GM23338 (cell line): Measurements from ENCODE around the gene RBPJL.

ENCODE experiments used
- CREB1 ChIP-seq: fragments of 250-450 bp; sonication (Bioruptor Pico); IDR thresholded peaks from 2 replicates; pipeline ENCODE4 v1.5.0; 2020; ENCODE audit warnings: low read depth, mild to moderate bottlenecking, moderate library complexity
- EZH2 ChIP-seq: fragments of 200-600 bp; sonication (generic); IDR thresholded peaks from one replicate; pipeline ENCODE4 v1.8.0; 2017; ENCODE audit warnings: antibody characterized with exemption, mild to moderate bottlenecking, low read depth; ENCODE audit not compliant: unreplicated experiment
- JUNB ChIP-seq: IDR thresholded peaks from one replicate; pipeline ENCODE4 v1.6.1; 2016; ENCODE audit warnings: antibody characterized with exemption; ENCODE audit not compliant: unreplicated experiment
- NANOG ChIP-seq: IDR thresholded peaks from 2 replicates; pipeline ENCODE4 v1.6.1; 2016; ENCODE audit warnings: antibody characterized with exemption, borderline replicate concordance
- POLR2AphosphoS5 ChIP-seq: IDR thresholded peaks from 2 replicates; pipeline ENCODE4 v1.6.1; 2016; ENCODE audit warnings: antibody characterized with exemption, low read depth
- ZNF331 ChIP-seq: fragments of 250-450 bp; sonication (Bioruptor Pico); IDR thresholded peaks from 2 replicates; pipeline ENCODE4 v1.5.0; 2020; ENCODE audit warnings: low read depth, mild to moderate bottlenecking, moderate library complexity
- TF ChIP-seq, protein P1 (sequence below), 2 experiments: fragments of 200-600 bp in 1 of 2; sonication (generic) in 1 of 2; conservative IDR thresholded peaks; 2 replicates each; pipeline versions ENCODE4 v1.5.1 to v1.6.1; 2016 to 2017; ENCODE audit warnings: antibody characterized with exemption in 2 of 2, low read depth in 2 of 2, mild to moderate bottlenecking in 2 of 2, moderate library complexity in 1 of 2
- TF ChIP-seq, protein P2 (sequence below): IDR thresholded peaks from one replicate; pipeline ENCODE4 v1.6.1; 2018; ENCODE audit warnings: antibody characterized with exemption; ENCODE audit not compliant: unreplicated experiment
- TF ChIP-seq, protein P3 (sequence below): fragments of 250-450 bp; sonication (Bioruptor Pico); IDR thresholded peaks from 2 replicates; pipeline ENCODE4 v1.5.0; 2020; ENCODE audit warnings: mild to moderate bottlenecking, moderate library complexity

DNA sequence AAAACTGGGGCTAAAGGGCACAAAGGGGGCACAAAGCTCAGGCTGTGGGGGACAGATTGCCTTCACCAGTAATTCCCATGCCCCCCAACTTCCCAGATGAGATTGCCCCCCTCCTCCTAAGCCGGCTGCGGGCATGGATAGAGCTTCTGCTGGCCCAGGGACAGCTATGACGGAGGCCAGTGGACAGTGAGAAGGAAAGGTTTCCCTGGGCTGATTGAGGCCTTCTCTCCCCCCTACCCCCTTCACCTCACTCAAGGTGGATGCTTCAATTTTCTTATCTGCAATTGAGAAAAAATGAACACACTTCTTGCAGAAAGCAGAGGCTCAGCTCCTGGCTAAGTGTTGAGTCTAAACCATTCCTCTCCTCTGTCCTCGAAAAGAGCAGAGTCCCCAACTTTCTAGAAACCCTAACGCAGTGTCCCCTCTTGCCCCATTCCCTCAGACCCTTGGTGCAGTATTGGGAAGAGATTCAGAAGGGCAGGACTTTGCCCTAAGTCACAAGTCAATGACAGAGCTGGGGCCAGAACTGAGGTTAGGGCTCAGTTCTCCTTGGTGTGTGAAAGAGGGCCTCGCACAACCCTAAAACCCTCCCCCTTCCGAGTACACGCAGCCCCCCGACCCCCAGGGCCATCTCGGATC is 40.8 kb downstream of the RBPJL start:
- TF ChIP-seq POLR2AphosphoS5 (no peak), NANOG (no peak), CREB1 (CRISPR knock-in tag) (no peak), EZH2 (no peak), JUNB (no peak), ZNF331 (CRISPR knock-in tag) (no peak)
- TF ChIP-seq, protein P1, sequence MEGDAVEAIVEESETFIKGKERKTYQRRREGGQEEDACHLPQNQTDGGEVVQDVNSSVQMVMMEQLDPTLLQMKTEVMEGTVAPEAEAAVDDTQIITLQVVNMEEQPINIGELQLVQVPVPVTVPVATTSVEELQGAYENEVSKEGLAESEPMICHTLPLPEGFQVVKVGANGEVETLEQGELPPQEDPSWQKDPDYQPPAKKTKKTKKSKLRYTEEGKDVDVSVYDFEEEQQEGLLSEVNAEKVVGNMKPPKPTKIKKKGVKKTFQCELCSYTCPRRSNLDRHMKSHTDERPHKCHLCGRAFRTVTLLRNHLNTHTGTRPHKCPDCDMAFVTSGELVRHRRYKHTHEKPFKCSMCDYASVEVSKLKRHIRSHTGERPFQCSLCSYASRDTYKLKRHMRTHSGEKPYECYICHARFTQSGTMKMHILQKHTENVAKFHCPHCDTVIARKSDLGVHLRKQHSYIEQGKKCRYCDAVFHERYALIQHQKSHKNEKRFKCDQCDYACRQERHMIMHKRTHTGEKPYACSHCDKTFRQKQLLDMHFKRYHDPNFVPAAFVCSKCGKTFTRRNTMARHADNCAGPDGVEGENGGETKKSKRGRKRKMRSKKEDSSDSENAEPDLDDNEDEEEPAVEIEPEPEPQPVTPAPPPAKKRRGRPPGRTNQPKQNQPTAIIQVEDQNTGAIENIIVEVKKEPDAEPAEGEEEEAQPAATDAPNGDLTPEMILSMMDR (conservative IDR thresholded peaks at IDR 0.05; ENCODE audit: low read depth in 2 of 2) = no peak
- TF ChIP-seq, protein P2, sequence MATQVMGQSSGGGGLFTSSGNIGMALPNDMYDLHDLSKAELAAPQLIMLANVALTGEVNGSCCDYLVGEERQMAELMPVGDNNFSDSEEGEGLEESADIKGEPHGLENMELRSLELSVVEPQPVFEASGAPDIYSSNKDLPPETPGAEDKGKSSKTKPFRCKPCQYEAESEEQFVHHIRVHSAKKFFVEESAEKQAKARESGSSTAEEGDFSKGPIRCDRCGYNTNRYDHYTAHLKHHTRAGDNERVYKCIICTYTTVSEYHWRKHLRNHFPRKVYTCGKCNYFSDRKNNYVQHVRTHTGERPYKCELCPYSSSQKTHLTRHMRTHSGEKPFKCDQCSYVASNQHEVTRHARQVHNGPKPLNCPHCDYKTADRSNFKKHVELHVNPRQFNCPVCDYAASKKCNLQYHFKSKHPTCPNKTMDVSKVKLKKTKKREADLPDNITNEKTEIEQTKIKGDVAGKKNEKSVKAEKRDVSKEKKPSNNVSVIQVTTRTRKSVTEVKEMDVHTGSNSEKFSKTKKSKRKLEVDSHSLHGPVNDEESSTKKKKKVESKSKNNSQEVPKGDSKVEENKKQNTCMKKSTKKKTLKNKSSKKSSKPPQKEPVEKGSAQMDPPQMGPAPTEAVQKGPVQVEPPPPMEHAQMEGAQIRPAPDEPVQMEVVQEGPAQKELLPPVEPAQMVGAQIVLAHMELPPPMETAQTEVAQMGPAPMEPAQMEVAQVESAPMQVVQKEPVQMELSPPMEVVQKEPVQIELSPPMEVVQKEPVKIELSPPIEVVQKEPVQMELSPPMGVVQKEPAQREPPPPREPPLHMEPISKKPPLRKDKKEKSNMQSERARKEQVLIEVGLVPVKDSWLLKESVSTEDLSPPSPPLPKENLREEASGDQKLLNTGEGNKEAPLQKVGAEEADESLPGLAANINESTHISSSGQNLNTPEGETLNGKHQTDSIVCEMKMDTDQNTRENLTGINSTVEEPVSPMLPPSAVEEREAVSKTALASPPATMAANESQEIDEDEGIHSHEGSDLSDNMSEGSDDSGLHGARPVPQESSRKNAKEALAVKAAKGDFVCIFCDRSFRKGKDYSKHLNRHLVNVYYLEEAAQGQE = no peak
- TF ChIP-seq, protein P3, sequence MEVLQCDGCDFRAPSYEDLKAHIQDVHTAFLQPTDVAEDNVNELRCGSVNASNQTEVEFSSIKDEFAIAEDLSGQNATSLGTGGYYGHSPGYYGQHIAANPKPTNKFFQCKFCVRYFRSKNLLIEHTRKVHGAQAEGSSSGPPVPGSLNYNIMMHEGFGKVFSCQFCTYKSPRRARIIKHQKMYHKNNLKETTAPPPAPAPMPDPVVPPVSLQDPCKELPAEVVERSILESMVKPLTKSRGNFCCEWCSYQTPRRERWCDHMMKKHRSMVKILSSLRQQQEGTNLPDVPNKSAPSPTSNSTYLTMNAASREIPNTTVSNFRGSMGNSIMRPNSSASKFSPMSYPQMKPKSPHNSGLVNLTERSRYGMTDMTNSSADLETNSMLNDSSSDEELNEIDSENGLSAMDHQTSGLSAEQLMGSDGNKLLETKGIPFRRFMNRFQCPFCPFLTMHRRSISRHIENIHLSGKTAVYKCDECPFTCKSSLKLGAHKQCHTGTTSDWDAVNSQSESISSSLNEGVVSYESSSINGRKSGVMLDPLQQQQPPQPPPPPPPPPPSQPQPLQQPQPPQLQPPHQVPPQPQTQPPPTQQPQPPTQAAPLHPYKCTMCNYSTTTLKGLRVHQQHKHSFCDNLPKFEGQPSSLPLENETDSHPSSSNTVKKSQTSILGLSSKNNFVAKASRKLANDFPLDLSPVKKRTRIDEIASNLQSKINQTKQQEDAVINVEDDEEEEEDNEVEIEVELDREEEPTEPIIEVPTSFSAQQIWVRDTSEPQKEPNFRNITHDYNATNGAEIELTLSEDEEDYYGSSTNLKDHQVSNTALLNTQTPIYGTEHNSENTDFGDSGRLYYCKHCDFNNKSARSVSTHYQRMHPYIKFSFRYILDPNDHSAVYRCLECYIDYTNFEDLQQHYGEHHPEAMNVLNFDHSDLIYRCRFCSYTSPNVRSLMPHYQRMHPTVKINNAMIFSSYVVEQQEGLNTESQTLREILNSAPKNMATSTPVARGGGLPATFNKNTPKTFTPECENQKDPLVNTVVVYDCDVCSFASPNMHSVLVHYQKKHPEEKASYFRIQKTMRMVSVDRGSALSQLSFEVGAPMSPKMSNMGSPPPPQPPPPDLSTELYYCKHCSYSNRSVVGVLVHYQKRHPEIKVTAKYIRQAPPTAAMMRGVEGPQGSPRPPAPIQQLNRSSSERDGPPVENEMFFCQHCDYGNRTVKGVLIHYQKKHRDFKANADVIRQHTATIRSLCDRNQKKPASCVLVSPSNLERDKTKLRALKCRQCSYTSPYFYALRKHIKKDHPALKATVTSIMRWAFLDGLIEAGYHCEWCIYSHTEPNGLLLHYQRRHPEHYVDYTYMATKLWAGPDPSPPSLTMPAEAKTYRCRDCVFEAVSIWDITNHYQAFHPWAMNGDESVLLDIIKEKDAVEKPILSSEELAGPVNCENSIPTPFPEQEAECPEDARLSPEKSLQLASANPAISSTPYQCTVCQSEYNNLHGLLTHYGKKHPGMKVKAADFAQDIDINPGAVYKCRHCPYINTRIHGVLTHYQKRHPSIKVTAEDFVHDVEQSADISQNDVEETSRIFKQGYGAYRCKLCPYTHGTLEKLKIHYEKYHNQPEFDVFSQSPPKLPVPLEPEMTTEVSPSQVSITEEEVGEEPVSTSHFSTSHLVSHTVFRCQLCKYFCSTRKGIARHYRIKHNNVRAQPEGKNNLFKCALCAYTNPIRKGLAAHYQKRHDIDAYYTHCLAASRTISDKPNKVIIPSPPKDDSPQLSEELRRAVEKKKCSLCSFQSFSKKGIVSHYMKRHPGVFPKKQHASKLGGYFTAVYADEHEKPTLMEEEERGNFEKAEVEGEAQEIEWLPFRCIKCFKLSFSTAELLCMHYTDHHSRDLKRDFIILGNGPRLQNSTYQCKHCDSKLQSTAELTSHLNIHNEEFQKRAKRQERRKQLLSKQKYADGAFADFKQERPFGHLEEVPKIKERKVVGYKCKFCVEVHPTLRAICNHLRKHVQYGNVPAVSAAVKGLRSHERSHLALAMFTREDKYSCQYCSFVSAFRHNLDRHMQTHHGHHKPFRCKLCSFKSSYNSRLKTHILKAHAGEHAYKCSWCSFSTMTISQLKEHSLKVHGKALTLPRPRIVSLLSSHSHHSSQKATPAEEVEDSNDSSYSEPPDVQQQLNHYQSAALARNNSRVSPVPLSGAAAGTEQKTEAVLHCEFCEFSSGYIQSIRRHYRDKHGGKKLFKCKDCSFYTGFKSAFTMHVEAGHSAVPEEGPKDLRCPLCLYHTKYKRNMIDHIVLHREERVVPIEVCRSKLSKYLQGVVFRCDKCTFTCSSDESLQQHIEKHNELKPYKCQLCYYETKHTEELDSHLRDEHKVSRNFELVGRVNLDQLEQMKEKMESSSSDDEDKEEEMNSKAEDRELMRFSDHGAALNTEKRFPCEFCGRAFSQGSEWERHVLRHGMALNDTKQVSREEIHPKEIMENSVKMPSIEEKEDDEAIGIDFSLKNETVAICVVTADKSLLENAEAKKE = no peak
